Stimulated activated CD8-positive, alpha-beta memory T cell treated with anti-CD3 and anti-CD28 coated beads, Interleukin-7, amount 100 ng/mL, for 48 hours (primary cell): ENCODE data around the gene ELMO1.
"Not testable (repeated sequence)": the region's sequence is repeated elsewhere in the genome, so short reads cannot be mapped to it uniquely, and the experiment has no call there.

Experiments used
- DNase-seq, 2 donors: peaks; one replicate each; pipeline ENCODE4 v3.0.0-alpha.2; 2020; ENCODE audit warnings: low read depth in 1 of 2; ENCODE audit errors: extremely low read depth in 1 of 2

The ELMO1 gene

DNA sequence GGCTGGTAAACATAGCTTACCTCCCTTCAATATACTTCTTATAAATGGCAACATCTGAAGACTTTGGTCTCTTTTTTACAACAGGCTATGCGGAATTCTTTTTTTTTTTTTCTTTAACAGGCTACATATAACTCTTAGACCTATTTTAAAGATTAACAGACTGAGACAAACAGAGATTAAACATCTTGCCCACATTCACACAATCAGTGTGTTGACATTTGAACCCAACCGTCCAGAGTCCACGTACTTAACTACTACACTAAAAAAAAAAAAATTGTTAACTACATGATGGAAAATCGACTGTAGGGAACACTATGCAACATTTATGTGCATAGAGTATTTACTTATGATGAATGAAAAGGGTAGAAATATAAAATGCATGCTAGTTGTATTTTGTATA lies 298.5 kb downstream of the ELMO1 start:
- no peak for DNase-seq

DNA sequence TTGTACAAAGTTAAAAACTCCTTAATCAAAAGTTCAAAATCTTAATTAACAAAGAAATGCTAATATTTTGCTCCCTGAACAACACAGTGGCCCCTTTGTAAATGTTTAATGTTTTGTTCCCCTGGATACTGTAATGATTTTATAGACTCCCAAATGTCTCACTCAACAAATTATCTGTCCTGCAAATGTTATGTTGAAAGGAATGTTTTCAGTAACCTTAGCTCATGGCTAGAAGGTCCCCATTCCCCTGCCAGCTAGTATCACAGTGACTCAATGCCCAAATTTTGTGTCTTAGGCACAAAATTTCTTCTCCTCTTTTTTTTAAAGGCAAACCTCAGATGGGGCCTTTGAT lies 298.9 kb downstream of the ELMO1 start:
- no peak for DNase-seq

GRCh38 chr7:37149051-37149772 lies 299.5 kb downstream of the ELMO1 start:
- DNase-seq: no peak

DNA sequence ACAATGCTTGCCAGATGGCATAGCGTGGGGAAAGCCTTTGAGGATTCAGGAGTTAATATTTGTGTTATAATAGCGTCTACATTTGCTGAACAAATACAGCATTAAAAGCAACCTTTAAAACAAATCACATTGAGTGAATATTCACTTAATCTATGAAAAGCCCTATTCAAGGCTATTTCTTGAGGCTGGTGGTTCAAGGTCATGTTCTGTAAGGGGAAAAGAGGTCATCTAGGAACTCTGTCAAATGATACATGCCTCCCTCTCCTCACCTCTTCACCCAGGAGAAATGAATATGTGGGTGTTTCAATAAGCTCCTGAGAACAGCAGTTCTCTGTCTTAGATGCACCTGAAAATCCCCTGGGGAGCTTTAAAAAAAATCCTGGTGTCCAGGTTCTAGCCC lies 303.0 kb downstream of the ELMO1 start:
- DNase-seq: no peak

DNA sequence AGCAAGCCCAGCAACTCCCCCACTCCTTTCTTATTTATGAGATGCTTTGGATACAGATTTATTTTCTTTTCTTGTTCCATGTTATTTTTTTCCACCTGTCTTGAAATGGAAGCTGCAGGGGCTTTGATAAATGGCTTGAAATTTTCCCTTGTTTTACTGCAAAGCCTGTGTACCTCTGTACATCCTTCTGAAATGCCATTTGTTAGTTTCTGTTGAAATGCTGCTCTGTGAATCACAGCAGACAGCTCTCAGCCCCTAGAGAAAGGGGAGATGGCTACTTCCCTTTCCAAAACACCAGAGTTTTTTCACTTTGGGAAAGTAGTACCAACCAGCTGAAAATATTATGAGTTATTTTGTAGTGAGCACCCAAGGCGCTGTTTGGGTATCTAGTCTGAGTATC lies 304.2 kb downstream of the ELMO1 start:
- no peak for DNase-seq

GRCh38 chr7:37142958-37143357 lies 305.7 kb downstream of the ELMO1 start:
- no peak for DNase-seq

GRCh38 chr7:37141742-37142141 lies 306.9 kb downstream of the ELMO1 start:
- DNase-seq: no peak

DNA sequence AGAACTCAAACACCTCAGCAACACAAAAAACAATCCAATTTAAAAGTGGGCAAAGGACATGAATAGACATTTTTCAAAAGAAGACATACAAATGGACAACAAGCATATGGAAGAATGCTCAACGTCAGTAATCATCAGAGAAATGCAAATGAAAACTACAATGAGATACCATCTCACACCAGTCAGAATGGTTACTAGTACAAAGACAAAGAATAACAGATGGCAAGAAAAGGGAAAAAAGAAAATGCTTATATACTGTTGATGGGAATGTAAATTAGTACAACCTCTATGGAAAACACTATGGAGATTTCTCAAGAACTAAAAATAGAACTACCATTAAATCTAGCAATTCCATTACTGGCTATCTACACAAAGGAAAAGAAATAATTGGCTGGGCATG lies 314.8 kb downstream of the ELMO1 start:
- not testable (repeated sequence) for DNase-seq

- DNase-seq: no peak
These were observed 316.8 kb downstream of the ELMO1 start for GRCh38 chr7:37131855-37132254.

DNA sequence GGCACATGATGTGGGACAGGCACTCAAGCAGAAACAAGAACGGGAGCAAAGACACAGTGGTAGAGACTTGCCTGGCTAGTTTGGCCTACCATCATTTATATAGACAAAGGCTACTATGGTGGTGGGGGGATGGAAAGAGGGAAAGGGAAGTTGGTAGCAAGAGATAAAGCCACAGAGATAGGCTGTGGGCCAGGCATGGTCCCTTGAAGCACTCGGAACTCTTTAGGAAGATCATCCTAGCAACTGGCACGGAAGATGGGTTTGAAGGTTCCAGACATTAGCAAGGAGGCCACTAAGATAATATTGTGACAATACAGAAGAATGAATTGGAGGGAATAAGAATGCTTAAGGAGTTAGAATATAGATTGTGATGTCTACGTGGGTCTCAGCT lies 319.6 kb downstream of the ELMO1 start:
- no peak for DNase-seq

GRCh38 chr7:37128327-37129034 lies 320.2 kb downstream of the ELMO1 start:
- DNase-seq: no peak

- no peak for DNase-seq
These were observed 329.3 kb downstream of the ELMO1 start for GRCh38 chr7:37119296-37119860.

- DNase-seq: no peak
These were observed 330.7 kb downstream of the ELMO1 start for GRCh38 chr7:37118004-37118403.

DNA sequence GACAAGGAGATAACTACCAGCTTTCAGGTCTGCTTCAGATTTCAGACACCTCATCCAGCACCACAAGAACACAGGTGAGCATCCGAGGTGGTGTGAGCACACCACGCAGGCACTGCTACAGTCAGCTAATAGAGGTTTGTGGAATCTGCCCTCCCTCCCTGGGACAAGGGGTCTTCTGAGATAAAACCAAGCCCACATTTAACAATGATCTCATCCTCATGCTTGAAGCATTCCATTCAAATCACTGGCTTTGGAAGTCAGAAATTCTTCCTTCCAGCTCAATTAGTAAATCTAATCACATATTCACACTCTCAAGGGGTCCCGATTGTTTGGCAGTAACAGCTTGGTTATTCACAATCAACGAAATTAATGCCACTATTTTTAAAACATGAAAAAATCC lies 331.4 kb downstream of the ELMO1 start:
- DNase-seq: no peak

- no peak for DNase-seq
These were observed 332.5 kb downstream of the ELMO1 start for GRCh38 chr7:37116093-37116701.

- no peak for DNase-seq
These were observed 334.9 kb downstream of the ELMO1 start for GRCh38 chr7:37113661-37114355.

DNA sequence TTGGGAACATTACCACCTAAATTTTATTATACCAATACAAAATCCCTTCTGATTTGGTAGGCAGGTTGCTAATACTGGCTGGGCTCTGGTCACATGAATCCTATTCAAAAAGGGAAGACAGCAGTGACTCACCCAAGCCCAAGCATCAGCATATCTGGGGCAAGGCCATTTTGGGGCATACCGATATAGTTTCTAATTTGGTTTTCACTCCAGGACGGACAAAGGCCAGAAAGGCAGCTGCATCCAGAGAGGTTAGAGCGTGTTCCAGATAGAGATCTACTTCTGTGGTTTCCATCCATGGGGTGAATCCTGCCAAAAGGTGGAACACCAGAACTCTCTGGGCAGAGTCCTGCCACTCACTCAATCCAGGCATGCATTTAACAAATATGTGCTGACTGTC lies 335.8 kb downstream of the ELMO1 start:
- no peak for DNase-seq

DNA sequence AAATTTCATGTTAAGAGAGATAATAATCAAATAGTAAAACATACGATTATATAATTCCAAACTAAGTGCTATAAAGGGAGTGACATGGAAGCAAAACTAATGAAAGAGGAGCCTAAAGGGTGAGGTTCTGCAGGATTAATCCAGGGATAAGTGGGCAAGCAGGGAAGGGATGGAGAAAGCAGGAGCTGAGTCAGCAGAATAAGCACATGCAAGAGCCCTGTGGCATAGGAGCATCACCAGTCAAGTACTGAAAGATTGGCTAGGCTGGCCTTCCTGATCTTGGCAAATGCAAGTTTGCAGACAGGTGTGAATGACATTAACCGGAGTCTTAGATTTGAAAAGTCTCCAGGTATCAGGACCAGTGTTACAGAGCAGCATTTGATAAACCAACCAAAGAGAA lies 336.4 kb downstream of the ELMO1 start:
- no peak for DNase-seq

DNA sequence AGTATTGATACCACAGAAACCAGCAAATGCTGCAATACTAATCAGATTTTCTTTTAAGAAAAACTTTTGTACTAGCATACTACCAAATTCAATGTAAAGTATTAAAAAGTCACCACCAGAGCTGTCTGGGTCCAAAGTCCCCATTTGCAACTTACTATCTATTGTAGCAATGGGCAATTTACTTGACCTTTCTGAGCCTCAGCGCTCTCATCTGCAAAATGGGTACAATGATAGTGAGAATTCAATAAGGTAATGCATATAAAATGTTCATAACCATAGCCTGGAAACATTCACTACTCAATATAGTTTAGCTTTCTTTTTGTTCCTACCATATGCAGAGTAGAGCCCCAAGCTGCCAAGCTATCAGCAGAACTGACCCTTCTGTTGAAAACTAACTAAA lies 337.2 kb downstream of the ELMO1 start:
- DNase-seq: no peak

- DNase-seq: no peak
These were observed 337.8 kb downstream of the ELMO1 start for GRCh38 chr7:37110660-37111424.

DNA sequence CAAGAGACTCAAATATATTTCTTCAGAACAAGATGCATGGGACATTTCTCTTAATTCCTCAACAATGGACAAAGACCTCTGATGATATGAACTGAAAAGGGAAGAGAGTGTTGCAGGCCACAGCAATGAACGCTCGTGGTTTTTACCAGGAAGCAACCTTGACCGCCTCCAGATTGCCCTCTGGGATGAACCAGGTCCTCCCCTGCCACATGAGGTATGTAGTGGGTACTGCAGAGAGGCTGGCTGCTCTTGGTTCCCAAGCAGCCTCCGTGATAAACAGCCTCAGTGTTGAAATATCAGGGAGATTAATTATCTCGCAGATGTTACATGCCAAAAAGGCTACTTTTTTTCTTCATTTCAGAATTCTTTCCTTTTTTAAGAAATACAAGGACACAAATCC lies 338.8 kb downstream of the ELMO1 start:
- DNase-seq: no peak
